SK-N-MC (cell line): ENCODE data around the gene RHPN2.
"Not testable (repeated sequence)": the region's sequence is repeated elsewhere in the genome, so short reads cannot be mapped to it uniquely, and the experiment has no call there.

Experiments used
- EZH2 ChIP-seq: fragments of 200-600 bp; sonication (generic); IDR thresholded peaks from one replicate; pipeline ENCODE4 v1.6.1; 2017; ENCODE audit warnings: antibody characterized with exemption
- POLR2AphosphoS5 ChIP-seq: IDR thresholded peaks from 2 replicates; pipeline ENCODE4 v1.6.1; 2012; ENCODE audit warnings: mild to moderate bottlenecking, low read depth, low read length, borderline replicate concordance

- not testable (repeated sequence) for TF ChIP-seq EZH2, POLR2AphosphoS5
Measured at GRCh38 chr19:33041828-33042160, 22.9 kb downstream of the RHPN2 start.
